Immature natural killer cell (primary cell): ENCODE measurements around the gene KCNV2. TPM values are rescaled to one million over a fixed set of nuclear protein-coding genes. Genes with fewer than 3 reads are reported as not detected.

Experiments
- DNase-seq, 3 donors: peaks; one replicate each; pipeline ENCODE4 v3.0.0; 2022; ENCODE audit warnings: mixed read lengths in 1 of 3
- H3K27ac Mint-ChIP-seq, 6 donors: one replicate each; pipeline ENCODE4 v1.8.0; 2020; ENCODE audit warnings: mixed read lengths in 6 of 6, mild to moderate bottlenecking in 5 of 6, inconsistent platforms in 4 of 6, moderate library complexity in 3 of 6
- H3K27me3 Mint-ChIP-seq, 3 donors: one replicate each; pipeline ENCODE4 v1.8.0; 2020 to 2021; ENCODE audit warnings: low read depth in 3 of 3, mild to moderate bottlenecking in 3 of 3, mixed read lengths in 3 of 3, moderate library complexity in 3 of 3, inconsistent platforms in 1 of 3
- H3K36me3 Mint-ChIP-seq, 3 donors: one replicate each; pipeline ENCODE4 v1.8.0; 2020; ENCODE audit warnings: mixed read lengths in 3 of 3, inconsistent platforms in 2 of 3, mild to moderate bottlenecking in 2 of 3
- H3K4me1 Mint-ChIP-seq, 2 donors: one replicate each; pipeline ENCODE4 v1.8.0; 2020; ENCODE audit warnings: inconsistent platforms in 2 of 2, mild to moderate bottlenecking in 2 of 2, mixed read lengths in 2 of 2, moderate library complexity in 1 of 2
- H3K4me3 Mint-ChIP-seq, 5 donors: one replicate each; pipeline ENCODE4 v1.8.0; 2020; ENCODE audit warnings: mild to moderate bottlenecking in 5 of 5, mixed read lengths in 5 of 5, inconsistent platforms in 3 of 5, moderate library complexity in 3 of 5
- H3K9me3 Mint-ChIP-seq, 6 donors: one replicate each; pipeline ENCODE4 v1.8.0; 2020; ENCODE audit warnings: mild to moderate bottlenecking in 6 of 6, mixed read lengths in 6 of 6, inconsistent platforms in 4 of 6, moderate library complexity in 3 of 6
- polyA plus RNA-seq, 3 donors: library from polyadenylated mRNA; unstranded; fragments of 300-500 nt; fragmentation: Illumina TruSeq; gene quantifications; one replicate each; pipeline ENCODE4 v1.2.3, GENCODE V29; 2021

Gene KCNV2
- polyA plus RNA-seq, 3 donors from 2014 or later: not detected

DNA sequence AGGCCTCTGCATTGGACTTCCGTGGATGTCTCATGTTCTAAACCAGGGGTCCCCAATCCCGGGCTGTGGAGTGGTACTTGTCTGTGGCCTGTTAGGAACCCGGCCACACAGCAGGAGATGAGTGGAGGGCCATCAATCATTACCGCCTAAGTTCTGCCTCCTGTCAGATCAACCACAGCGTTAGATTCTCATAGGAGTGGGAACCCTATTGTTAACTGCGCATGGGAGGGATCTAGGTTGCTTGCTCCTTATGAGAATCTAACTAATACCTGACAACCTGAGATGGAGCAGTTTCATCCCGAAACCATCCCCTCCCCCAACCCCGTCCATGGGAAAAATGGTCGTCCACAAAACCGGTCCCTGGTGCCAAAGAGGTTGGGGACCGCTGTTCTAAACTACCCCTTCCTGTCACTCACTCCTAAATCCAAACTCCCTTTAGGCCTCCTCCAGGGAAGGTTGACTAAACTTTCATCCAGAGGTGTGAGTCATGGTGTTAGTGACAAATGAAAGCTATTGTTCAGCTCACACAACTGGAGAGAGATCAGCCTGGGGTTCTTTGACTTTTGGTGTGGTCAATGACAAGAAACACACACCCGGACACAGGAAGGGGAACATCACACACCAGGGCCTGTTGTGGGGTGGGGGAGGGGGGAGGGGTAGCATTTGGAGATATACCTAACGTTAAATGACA is 9.5 kb downstream of the KCNV2 start:
- peaks cover 0 to 2% (median 0%) of the 10 kb centered on the region in 3 donors for H3K27me3 Mint-ChIP-seq

DNA sequence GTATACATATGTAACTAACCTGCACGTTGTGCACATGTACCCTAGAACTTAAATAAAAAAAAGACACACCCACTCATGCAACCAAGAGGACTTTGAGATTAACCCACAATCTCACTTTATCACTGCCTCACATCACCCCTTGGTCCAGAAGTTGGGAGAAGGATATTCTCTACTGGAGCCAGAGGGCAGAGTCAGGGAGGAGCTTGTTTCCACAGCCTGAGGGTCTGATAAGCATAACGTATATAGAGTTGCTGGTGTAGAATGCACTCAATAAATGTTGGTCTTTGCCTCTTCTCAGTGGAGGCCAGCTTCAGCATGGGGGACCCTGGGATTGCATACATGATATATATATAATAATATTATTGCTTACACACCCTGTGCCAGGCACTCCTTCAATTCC is 10.1 kb downstream of the KCNV2 start:
- Mint-ChIP-seq H3K27me3 (peaks cover 0 to 2% (median 0%) of the 10 kb centered on the region in 3 donors), H3K4me3 (no peak overlapping the region), H3K9me3 (no peaks in the 10 kb centered on the region), H3K27ac (no peak overlapping the region), H3K36me3 (no peaks in the 10 kb centered on the region), H3K4me1 (peaks cover 4 to 7% of the 10 kb centered on the region in 2 donors)
- no peak for DNase-seq

More for the DNA sequence above, 9.5 kb downstream of the KCNV2 start:
- no peak for DNase-seq
- peaks cover 4 to 7% of the 10 kb centered on the region in 2 donors for H3K4me1 Mint-ChIP-seq
- no peaks in the 10 kb centered on the region for H3K36me3 Mint-ChIP-seq
- H3K27ac Mint-ChIP-seq: no peak overlapping the region
- no peaks in the 10 kb centered on the region for H3K9me3 Mint-ChIP-seq
- H3K4me3 Mint-ChIP-seq: no peak overlapping the region

GRCh38 chr9:2727966-2728613 is 10.8 kb downstream of the KCNV2 start:
- peaks cover 0 to 2% (median 0%) of the 10 kb centered on the region in 3 donors for H3K27me3 Mint-ChIP-seq
- no peaks in the 10 kb centered on the region for H3K9me3 Mint-ChIP-seq
- H3K4me3 Mint-ChIP-seq: peak overlapping the region in 4 of 5 donors; percentile 10 to 25 (median 15)
- peaks cover 4 to 7% of the 10 kb centered on the region in 2 donors for H3K4me1 Mint-ChIP-seq
- peak overlapping the region in 1 of 6 donors; percentile 57 for H3K27ac Mint-ChIP-seq
- H3K36me3 Mint-ChIP-seq: no peaks in the 10 kb centered on the region
- DNase-seq: peak; percentile 23 to 46 (median 24)

GRCh38 chr9:2729003-2729402 is 11.7 kb downstream of the KCNV2 start:
- Mint-ChIP-seq H3K9me3 (no peaks in the 10 kb centered on the region), H3K4me1 (peaks cover 4 to 7% of the 10 kb centered on the region in 2 donors), H3K27me3 (peaks cover 0 to 2% (median 0%) of the 10 kb centered on the region in 3 donors), H3K27ac (no peak overlapping the region), H3K4me3 (no peak overlapping the region), H3K36me3 (peaks cover 0 to 3% (median 0%) of the 10 kb centered on the region in 3 donors)
- DNase-seq: no peak

GRCh38 chr9:2729721-2730120 is 12.4 kb downstream of the KCNV2 start:
- peaks cover 0 to 3% (median 0%) of the 10 kb centered on the region in 3 donors for H3K36me3 Mint-ChIP-seq
- H3K27ac Mint-ChIP-seq: no peak overlapping the region
- H3K27me3 Mint-ChIP-seq: peaks cover 0 to 2% (median 0%) of the 10 kb centered on the region in 3 donors
- H3K4me1 Mint-ChIP-seq: peaks cover 4 to 7% of the 10 kb centered on the region in 2 donors
- no peaks in the 10 kb centered on the region for H3K9me3 Mint-ChIP-seq
- H3K4me3 Mint-ChIP-seq: no peak overlapping the region
- DNase-seq: no peak

DNA sequence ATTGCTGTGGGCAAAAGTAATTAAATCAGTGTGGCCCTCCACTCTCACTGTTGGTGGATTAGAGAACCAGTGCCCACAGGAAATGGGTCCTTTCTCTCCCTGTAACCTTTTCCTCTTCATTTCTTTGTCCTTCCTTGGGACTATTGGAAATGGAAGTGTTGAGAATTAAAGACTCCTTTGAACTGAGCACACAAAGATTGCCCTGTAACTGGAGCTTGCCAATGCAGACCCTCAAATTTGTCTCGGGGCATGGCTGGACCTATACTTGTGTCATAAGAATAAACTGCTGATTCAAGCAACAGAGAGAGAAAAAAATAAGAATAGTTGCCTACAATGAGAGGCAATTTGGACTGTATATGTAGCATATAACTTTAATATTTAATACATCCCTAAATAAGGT is 13.7 kb downstream of the KCNV2 start:
- no peaks in the 10 kb centered on the region for H3K9me3 Mint-ChIP-seq
- no peak overlapping the region for H3K4me3 Mint-ChIP-seq
- H3K27ac Mint-ChIP-seq: no peak overlapping the region
- peaks cover 0 to 8% (median 0%) of the 10 kb centered on the region in 3 donors for H3K36me3 Mint-ChIP-seq
- peaks cover 0 to 2% (median 0%) of the 10 kb centered on the region in 3 donors for H3K27me3 Mint-ChIP-seq
- H3K4me1 Mint-ChIP-seq: peaks cover 4 to 7% of the 10 kb centered on the region in 2 donors
- DNase-seq: no peak

DNA sequence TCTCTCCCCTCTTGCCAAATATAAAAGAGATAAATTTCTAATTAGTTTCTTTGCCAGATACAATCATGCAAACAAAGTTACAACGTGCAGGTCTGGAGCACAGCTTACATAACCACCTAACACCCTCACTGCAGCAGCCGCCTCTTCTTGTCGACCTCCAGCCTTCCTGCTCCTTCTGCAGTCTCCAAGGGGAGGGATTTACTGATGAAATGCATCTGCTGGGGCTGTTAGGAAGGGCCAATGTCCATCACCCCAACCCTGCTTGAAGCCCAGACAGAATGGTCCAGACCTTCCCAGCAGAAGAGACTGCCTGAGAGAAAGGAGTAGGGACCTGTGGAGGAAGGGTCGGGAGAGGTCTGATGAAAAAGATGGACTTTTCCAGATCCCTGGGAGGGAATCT is 15.2 kb downstream of the KCNV2 start:
- DNase-seq: no peak
- H3K27ac Mint-ChIP-seq: no peak overlapping the region
- H3K9me3 Mint-ChIP-seq: no peaks in the 10 kb centered on the region
- peaks cover 4 to 7% of the 10 kb centered on the region in 2 donors for H3K4me1 Mint-ChIP-seq
- peaks cover 0 to 8% (median 3%) of the 10 kb centered on the region in 3 donors for H3K36me3 Mint-ChIP-seq
- H3K27me3 Mint-ChIP-seq: peaks cover 0 to 2% (median 0%) of the 10 kb centered on the region in 3 donors
- no peak overlapping the region for H3K4me3 Mint-ChIP-seq

- Mint-ChIP-seq H3K27me3 (no peaks in the 10 kb centered on the region), H3K9me3 (peaks cover 0 to 2% (median 0%) of the 10 kb centered on the region in 6 donors), H3K36me3 (peaks cover 6 to 20% (median 9%) of the 10 kb centered on the region in 3 donors), H3K4me3 (no peak overlapping the region), H3K4me1 (peaks cover 6 to 7% of the 10 kb centered on the region in 2 donors), H3K27ac (no peak overlapping the region)
- no peak for DNase-seq
Observed at GRCh38 chr9:2740616-2741015, 23.3 kb downstream of the KCNV2 start.

DNA sequence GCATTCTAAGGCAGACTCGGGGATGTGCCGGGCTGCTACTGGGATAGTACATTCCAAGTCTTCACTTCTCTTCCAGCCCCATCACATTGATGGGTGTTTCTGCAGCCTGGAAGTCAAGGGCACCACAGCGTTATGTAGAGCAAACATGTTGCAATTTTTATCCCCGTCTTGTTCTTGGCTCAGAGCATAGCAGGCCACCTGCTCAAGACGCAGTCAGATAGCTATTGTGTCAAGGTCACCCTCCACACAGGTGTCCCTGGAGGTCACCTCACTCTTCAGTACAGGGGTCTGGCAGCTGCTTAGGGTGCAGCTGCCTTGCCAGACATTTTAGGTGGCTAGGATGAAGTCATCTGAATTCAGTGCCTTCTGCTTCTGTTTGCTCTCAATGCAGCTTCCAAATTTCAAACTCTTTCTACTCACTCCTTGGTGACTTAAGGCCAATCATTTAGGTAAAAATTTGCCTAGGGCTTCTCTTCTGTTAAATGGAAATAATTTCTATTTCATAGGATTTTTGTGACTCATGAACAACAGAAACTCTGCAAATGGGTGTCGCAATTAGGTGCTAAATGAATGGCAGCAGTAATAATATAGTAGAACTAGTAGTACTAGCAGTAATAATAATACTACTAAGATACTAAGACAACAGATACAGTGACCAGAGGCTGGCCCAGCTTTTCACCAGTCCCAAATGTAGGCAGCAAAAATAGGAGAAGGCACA is 24.3 kb downstream of the KCNV2 start:
- Mint-ChIP-seq H3K27ac (no peak overlapping the region), H3K36me3 (peaks cover 6 to 24% (median 15%) of the 10 kb centered on the region in 3 donors), H3K27me3 (no peaks in the 10 kb centered on the region), H3K9me3 (peaks cover 0 to 2% (median 0%) of the 10 kb centered on the region in 6 donors), H3K4me1 (peaks cover 6 to 8% of the 10 kb centered on the region in 2 donors), H3K4me3 (no peak overlapping the region)
- no peak for DNase-seq

- Mint-ChIP-seq H3K36me3 (peaks cover 6 to 24% (median 12%) of the 10 kb centered on the region in 3 donors), H3K4me3 (no peak overlapping the region), H3K27me3 (no peaks in the 10 kb centered on the region), H3K9me3 (peaks cover 0 to 2% (median 0%) of the 10 kb centered on the region in 6 donors), H3K27ac (no peak overlapping the region), H3K4me1 (peaks cover 6 to 8% of the 10 kb centered on the region in 2 donors)
- no peak for DNase-seq
Observed at GRCh38 chr9:2742214-2742613, 24.9 kb downstream of the KCNV2 start.

DNA sequence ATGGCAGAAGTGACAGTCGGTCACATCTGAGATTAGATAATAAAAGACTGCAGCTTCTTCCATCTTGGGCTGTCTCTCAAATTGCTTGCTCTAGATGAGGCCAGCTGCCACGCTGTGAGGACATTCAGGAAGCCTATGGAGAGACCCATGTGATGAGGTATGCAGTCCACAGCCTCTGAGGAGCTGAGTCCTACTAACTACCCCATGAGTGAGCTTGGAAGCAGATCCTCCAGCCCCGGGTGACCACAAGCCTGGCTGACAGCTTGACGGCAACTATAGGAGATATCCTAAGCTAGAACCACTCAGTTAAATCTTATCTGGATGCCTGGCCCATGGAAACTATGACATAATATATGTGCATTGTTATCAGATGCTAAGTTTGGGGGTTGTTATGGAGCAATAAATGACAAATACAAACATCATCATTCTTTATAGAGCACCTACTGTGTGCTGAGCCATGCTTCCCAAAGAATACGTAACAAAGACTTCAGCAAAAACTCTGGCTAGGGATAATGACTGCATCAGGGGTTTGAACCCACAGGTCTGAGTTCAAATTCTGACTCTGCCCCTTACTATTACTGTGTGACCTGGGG is 26.7 kb downstream of the KCNV2 start:
- no peak for DNase-seq
- Mint-ChIP-seq H3K36me3 (peaks cover 12 to 27% (median 14%) of the 10 kb centered on the region in 3 donors), H3K9me3 (peaks cover 0 to 2% (median 0%) of the 10 kb centered on the region in 6 donors), H3K4me3 (no peak overlapping the region), H3K4me1 (peaks cover 6 to 8% of the 10 kb centered on the region in 2 donors), H3K27me3 (no peaks in the 10 kb centered on the region), H3K27ac (no peak overlapping the region)

DNA sequence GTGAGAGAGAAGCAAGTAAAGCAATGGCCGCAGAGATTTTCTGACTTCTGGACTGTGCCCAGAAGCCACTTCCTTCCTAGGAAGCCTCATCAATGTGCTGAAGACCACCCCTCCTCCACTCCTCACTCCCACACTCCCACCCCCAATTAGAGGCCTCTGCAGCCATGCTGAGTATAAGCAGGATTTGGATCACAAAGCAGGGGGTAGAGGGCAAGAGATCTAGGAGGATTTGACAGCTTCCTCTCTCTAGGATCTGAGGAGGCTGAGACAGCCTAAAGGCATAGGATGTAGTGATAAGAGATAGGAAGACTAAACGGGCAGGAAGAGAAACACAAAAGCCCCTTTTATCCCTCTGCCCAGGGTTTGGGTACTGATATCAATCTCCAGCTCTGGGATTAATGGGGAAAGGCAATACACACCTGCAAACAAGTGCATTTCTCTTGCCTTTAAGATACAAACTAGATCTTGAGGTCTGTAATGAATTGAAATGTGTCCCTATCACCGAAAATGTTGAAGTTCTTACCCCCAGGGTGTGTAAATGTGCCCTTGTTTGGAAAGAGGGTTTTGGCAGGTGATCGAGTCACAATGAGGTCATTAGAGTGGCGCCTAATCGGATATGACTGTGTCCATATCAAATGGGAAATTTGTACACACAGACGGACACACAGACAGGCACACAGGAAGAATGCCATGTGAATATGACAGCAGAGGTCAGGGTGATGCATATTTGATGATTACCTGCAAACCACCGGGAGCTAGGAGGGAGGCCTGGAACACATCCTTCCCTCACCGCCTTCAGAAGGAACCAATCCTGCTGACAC is 28.5 kb downstream of the KCNV2 start:
- H3K4me3 Mint-ChIP-seq: no peak overlapping the region
- DNase-seq: no peak
- peaks cover 6 to 8% of the 10 kb centered on the region in 2 donors for H3K4me1 Mint-ChIP-seq
- peaks cover 27 to 39% (median 30%) of the 10 kb centered on the region in 3 donors for H3K36me3 Mint-ChIP-seq
- no peaks in the 10 kb centered on the region for H3K9me3 Mint-ChIP-seq
- no peaks in the 10 kb centered on the region for H3K27me3 Mint-ChIP-seq
- peak overlapping the region in 4 of 6 donors; percentile 13 to 52 (median 26) for H3K27ac Mint-ChIP-seq

- Mint-ChIP-seq H3K36me3 (peaks cover 32 to 46% (median 36%) of the 10 kb centered on the region in 3 donors), H3K4me3 (no peak overlapping the region), H3K27ac (no peak overlapping the region), H3K4me1 (peaks cover 10 to 14% of the 10 kb centered on the region in 2 donors), H3K9me3 (peaks cover 0 to 3% (median 0%) of the 10 kb centered on the region in 6 donors), H3K27me3 (no peaks in the 10 kb centered on the region)
- DNase-seq: no peak
Observed at GRCh38 chr9:2749485-2749884, 32.2 kb downstream of the KCNV2 start.
